Progenitor cell of endocrine pancreas (in vitro differentiated cells): ENCODE results near the gene PLA2G2C. TPM values are rescaled to one million over a fixed set of nuclear protein-coding genes. Genes with fewer than 3 reads are reported as not detected.
"Not testable (repeated sequence)": the region's sequence is repeated elsewhere in the genome, so short reads cannot be mapped to it uniquely, and the experiment has no call there.

ENCODE experiments used
- DNase-seq: peaks from one replicate; pipeline ENCODE4 v3.0.0; 2021; ENCODE audit warnings: low spot score; ENCODE audit not compliant: unreplicated experiment
- H3K27ac Mint-ChIP-seq: 2 replicates; pipeline ENCODE4 v1.8.0; 2021; ENCODE audit warnings: mild to moderate bottlenecking, moderate library complexity, mixed read lengths
- H3K27me3 Mint-ChIP-seq: 2 replicates; pipeline ENCODE4 v1.8.0; 2021; ENCODE audit warnings: mixed read lengths
- H3K36me3 Mint-ChIP-seq: 2 replicates; pipeline ENCODE4 v1.8.0; 2022; ENCODE audit warnings: mixed read lengths; ENCODE audit not compliant: insufficient read depth
- H3K4me1 Mint-ChIP-seq: 2 replicates; pipeline ENCODE4 v1.8.0; 2021; ENCODE audit warnings: low read depth, mixed read lengths
- H3K4me3 Mint-ChIP-seq: 2 replicates; pipeline ENCODE4 v1.8.0; 2021; ENCODE audit warnings: low read depth, mild to moderate bottlenecking, moderate library complexity, mixed read lengths
- H3K9me3 Mint-ChIP-seq: 2 replicates; pipeline ENCODE4 v1.8.0; 2021; ENCODE audit warnings: low read depth, mixed read lengths
- CTCF ChIP-seq: fragments of 200-600 bp; sonication (generic); IDR thresholded peaks from one replicate; pipeline ENCODE4 v1.5.0; 2021; ENCODE audit warnings: antibody characterized with exemption, mild to moderate bottlenecking; ENCODE audit not compliant: unreplicated experiment
- total RNA-seq: library from RNA; stranded (reverse); gene quantifications from 2 replicates; pipeline ENCODE4 v1.2.1, GENCODE V29; 2021

The PLA2G2C gene
- total RNA-seq, 1 donor from 2014 or later: not detected

GRCh38 chr1:20137055-20137454 lies 49.3 kb downstream of the PLA2G2C start:
- no peak for DNase-seq
- H3K27me3 Mint-ChIP-seq: peaks cover 13% of the 10 kb centered on the region
- H3K27ac Mint-ChIP-seq: no peak overlapping the region
- H3K4me3 Mint-ChIP-seq: no peak overlapping the region
- TF ChIP-seq CTCF: no peak
- H3K4me1 Mint-ChIP-seq: peaks cover 6% of the 10 kb centered on the region
- H3K36me3 Mint-ChIP-seq: no peaks in the 10 kb centered on the region
- peaks cover 6% of the 10 kb centered on the region for H3K9me3 Mint-ChIP-seq

- no peak for DNase-seq
- no peak for TF ChIP-seq CTCF
- Mint-ChIP-seq H3K36me3 (no peaks in the 10 kb centered on the region), H3K9me3 (peaks cover 7% of the 10 kb centered on the region), H3K4me3 (no peak overlapping the region), H3K27me3 (peaks cover 17% of the 10 kb centered on the region), H3K4me1 (peaks cover 6% of the 10 kb centered on the region), H3K27ac (no peak overlapping the region)
These were observed 50.1 kb downstream of the PLA2G2C start for GRCh38 chr1:20136249-20136648.

GRCh38 chr1:20134995-20135394 lies 51.3 kb downstream of the PLA2G2C start:
- TF ChIP-seq CTCF: no peak
- H3K9me3 Mint-ChIP-seq: peaks cover 9% of the 10 kb centered on the region
- no peak overlapping the region for H3K27ac Mint-ChIP-seq
- no peak overlapping the region for H3K4me3 Mint-ChIP-seq
- peaks cover 6% of the 10 kb centered on the region for H3K4me1 Mint-ChIP-seq
- peaks cover 10% of the 10 kb centered on the region for H3K27me3 Mint-ChIP-seq
- no peak for DNase-seq
- no peaks in the 10 kb centered on the region for H3K36me3 Mint-ChIP-seq

GRCh38 chr1:20130518-20130917 lies 55.8 kb downstream of the PLA2G2C start:
- H3K27ac Mint-ChIP-seq, H3K36me3 Mint-ChIP-seq, DNase-seq, H3K27me3 Mint-ChIP-seq, H3K9me3 Mint-ChIP-seq, H3K4me3 Mint-ChIP-seq, H3K4me1 Mint-ChIP-seq: not testable (repeated sequence)

GRCh38 chr1:20126806-20127440 lies 59.4 kb downstream of the PLA2G2C start:
- Mint-ChIP-seq H3K4me1 (no peaks in the 10 kb centered on the region), H3K27ac (no peak overlapping the region), H3K9me3 (peaks cover 5% of the 10 kb centered on the region), H3K27me3 (peaks cover 15% of the 10 kb centered on the region), H3K36me3 (no peaks in the 10 kb centered on the region), H3K4me3 (no peak overlapping the region)
- DNase-seq: no peak
- no peak for TF ChIP-seq CTCF

- DNase-seq: no peak
- no peaks in the 10 kb centered on the region for H3K4me1 Mint-ChIP-seq
- H3K27me3 Mint-ChIP-seq: peaks cover 16% of the 10 kb centered on the region
- no peak overlapping the region for H3K4me3 Mint-ChIP-seq
- H3K27ac Mint-ChIP-seq: no peak overlapping the region
- TF ChIP-seq CTCF: no peak
- H3K9me3 Mint-ChIP-seq: peaks cover 5% of the 10 kb centered on the region
- H3K36me3 Mint-ChIP-seq: no peaks in the 10 kb centered on the region
These were observed 60.1 kb downstream of the PLA2G2C start for GRCh38 chr1:20126041-20126805.
